HepG2 (cell line): ENCODE data around the gene ZWILCH. TPM values are rescaled to one million over a fixed set of nuclear protein-coding genes. Genes with fewer than 3 reads are reported as not detected.

Experiments used
- ATF7-NPFF ChIP-seq: sonication (generic); formaldehyde crosslinking; IDR thresholded peaks from 2 replicates; pipeline ENCODE4 v1.8.1; 2023; ENCODE audit warnings: mild to moderate bottlenecking, low read depth, missing genetic modification reagents, moderate library complexity
- GATA4 ChIP-seq: sonication (generic); IDR thresholded peaks from 2 replicates; pipeline ENCODE4 v1.6.1; 2016; ENCODE audit warnings: antibody characterized with exemption, low read depth, borderline replicate concordance
- HOXD1 ChIP-seq: sonication (generic); formaldehyde crosslinking; IDR thresholded peaks from 2 replicates; pipeline ENCODE4 v1.5.0; 2020; ENCODE audit warnings: missing genetic modification reagents
- MYC ChIP-seq: sonication (generic); formaldehyde crosslinking; IDR thresholded peaks from 2 replicates; pipeline ENCODE4 v1.9.0; 2021; ENCODE audit warnings: missing genetic modification reagents, borderline replicate concordance
- PBX3 ChIP-seq: sonication (generic); formaldehyde crosslinking; IDR thresholded peaks from 2 replicates; pipeline ENCODE4 v1.8.1; 2023; ENCODE audit warnings: missing genetic modification reagents, inconsistent platforms, borderline replicate concordance
- SRSF9 ChIP-seq: fragments of 200-400 bp; formaldehyde crosslinking; IDR thresholded peaks from 2 replicates; pipeline ENCODE4 v1.6.1; 2018; ENCODE audit warnings: borderline replicate concordance, mild to moderate bottlenecking, low read depth, low read length; ENCODE audit not compliant: insufficient read depth, poor library complexity, severe bottlenecking
- TEF ChIP-seq: sonication (generic); formaldehyde crosslinking; IDR thresholded peaks from 2 replicates; pipeline ENCODE4 v1.5.0; 2020; ENCODE audit warnings: missing genetic modification reagents
- TOPORS ChIP-seq: sonication (generic); formaldehyde crosslinking; IDR thresholded peaks from 2 replicates; pipeline ENCODE4 v1.8.0; 2023; ENCODE audit warnings: mild to moderate bottlenecking, missing genetic modification reagents
- ZNF256 ChIP-seq: sonication (generic); formaldehyde crosslinking; conservative IDR thresholded peaks from 2 replicates; pipeline ENCODE4 v1.4.0; 2020; ENCODE audit warnings: missing genetic modification reagents
- ZNF546 ChIP-seq: sonication (generic); formaldehyde crosslinking; conservative IDR thresholded peaks from 2 replicates; pipeline ENCODE4 v1.8.1; 2023; ENCODE audit warnings: mild to moderate bottlenecking, missing genetic modification reagents
- ZNF614 ChIP-seq: IDR thresholded peaks from 2 replicates; pipeline ENCODE4 v1.6.1; 2018; ENCODE audit warnings: missing biosample characterization, missing genetic modification reagents, inconsistent platforms, borderline replicate concordance
- polyA plus RNA-seq, 8 experiments: library from polyadenylated mRNA; depleted of rRNA in 3 of 8; stranded (reverse) in 7 of 8; unstranded in 1 of 8; fragments of >200 nt; fragmentation: Illumina TruSeq in 4 of 8; extraction: Trizol in 4 of 8; gene quantifications; 2 replicates each; pipeline versions ENCODE4 v1.2.1 to v1.2.3, GENCODE V29; 2011 to 2016; ENCODE audit warnings: low read depth in 4 of 8, missing spikeins in 1 of 8, mixed read lengths in 1 of 8; ENCODE audit not compliant: insufficient read depth in 1 of 8
- total RNA-seq, 5 experiments: library from RNA; depleted of rRNA; stranded (reverse); fragments of >200 nt; fragmentation: Illumina TruSeq; extraction: Trizol; gene quantifications; 2 replicates each; pipeline ENCODE4 v1.2.3, GENCODE V29; 2016; ENCODE audit warnings: low read depth in 1 of 5
- TF ChIP-seq, protein P1 (sequence below): sonication (generic); formaldehyde crosslinking; IDR thresholded peaks from 2 replicates; pipeline ENCODE4 v1.5.1; 2020; ENCODE audit warnings: missing genetic modification reagents, mild to moderate bottlenecking, borderline replicate concordance
- TF ChIP-seq, protein P2 (sequence below): fragments of 450-650 bp; IDR thresholded peaks from 2 replicates; pipeline ENCODE4 v1.6.1; 2016
- TF ChIP-seq, protein P3 (sequence below): sonication (generic); formaldehyde crosslinking; IDR thresholded peaks from 2 replicates; pipeline ENCODE4 v1.4.0; 2020; ENCODE audit warnings: mild to moderate bottlenecking, missing genetic modification reagents, borderline replicate concordance
- TF ChIP-seq, protein P4 (sequence below): sonication (generic); formaldehyde crosslinking; IDR thresholded peaks from 2 replicates; pipeline ENCODE4 v1.5.1; 2020; ENCODE audit warnings: missing genetic modification reagents, mild to moderate bottlenecking, borderline replicate concordance

ZWILCH gene
- total and polyA plus RNA-seq, 2 of the 13 experiments (the other 11 are each of a cell fraction or from before 2014, with no cell fraction given) = 9.5 to 27.8 TPM

DNA sequence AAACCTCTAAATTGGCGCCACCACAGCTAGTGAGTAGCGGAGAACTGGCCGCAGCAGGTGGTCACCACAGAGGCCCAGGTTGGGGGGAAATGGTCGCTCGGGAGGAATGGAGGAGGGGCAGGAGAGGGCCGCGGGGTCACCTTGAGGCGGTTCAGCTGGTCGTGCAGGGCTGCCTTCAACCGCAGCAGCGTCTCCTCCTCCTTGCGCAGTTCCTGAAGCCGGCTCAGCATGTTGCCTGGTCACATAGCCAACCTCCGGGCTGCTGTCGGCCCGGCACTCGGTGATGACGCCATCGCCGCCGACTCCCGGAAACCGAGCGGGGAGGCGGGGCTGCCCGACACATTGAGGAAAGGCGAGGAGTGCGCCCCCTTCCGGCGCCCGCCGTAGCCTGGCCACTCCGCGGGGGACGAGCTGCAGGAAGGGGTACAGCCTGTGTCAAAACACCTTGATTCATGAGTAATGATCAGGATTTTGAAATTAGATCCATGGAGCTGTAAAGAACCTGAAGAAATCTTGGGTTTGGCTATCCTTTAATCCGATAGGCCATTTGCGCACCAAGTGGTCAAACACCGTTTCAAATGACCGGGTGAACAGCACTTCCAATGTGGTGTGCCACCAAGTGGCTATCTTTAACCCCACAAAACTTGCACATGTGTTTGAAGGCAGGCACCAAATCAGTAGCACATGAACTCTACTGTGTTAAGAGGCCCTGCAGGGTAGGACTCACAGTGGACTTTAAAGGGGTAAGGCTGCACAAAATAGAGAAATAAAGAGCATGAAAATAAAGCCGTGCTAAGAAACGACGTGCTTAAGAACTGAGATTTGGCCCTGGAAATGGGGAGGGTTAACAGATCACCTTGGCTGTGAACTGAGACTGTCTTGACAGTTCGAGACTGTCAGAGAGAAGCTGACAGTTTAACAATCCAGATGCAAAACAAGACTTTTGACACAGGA lies 7.3 kb upstream of the ZWILCH start, which contains the start of gene SNAPC5 (continued):
- TF ChIP-seq, protein P1, sequence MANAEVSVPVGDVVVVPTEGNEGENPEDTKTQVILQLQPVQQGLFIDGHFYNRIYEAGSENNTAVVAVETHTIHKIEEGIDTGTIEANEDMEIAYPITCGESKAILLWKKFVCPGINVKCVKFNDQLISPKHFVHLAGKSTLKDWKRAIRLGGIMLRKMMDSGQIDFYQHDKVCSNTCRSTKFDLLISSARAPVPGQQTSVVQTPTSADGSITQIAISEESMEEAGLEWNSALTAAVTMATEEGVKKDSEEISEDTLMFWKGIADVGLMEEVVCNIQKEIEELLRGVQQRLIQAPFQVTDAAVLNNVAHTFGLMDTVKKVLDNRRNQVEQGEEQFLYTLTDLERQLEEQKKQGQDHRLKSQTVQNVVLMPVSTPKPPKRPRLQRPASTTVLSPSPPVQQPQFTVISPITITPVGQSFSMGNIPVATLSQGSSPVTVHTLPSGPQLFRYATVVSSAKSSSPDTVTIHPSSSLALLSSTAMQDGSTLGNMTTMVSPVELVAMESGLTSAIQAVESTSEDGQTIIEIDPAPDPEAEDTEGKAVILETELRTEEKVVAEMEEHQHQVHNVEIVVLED (CRISPR knock-in tag) = peak; percentile 67; the same call in 1 of the 2 replicates
- TF ChIP-seq, protein P2, sequence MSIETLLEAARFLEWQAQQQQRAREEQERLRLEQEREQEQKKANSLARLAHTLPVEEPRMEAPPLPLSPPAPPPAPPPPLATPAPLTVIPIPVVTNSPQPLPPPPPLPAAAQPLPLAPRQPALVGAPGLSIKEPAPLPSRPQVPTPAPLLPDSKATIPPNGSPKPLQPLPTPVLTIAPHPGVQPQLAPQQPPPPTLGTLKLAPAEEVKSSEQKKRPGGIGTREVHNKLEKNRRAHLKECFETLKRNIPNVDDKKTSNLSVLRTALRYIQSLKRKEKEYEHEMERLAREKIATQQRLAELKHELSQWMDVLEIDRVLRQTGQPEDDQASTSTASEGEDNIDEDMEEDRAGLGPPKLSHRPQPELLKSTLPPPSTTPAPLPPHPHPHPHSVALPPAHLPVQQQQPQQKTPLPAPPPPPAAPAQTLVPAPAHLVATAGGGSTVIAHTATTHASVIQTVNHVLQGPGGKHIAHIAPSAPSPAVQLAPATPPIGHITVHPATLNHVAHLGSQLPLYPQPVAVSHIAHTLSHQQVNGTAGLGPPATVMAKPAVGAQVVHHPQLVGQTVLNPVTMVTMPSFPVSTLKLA = no peak
- TF ChIP-seq, protein P3, sequence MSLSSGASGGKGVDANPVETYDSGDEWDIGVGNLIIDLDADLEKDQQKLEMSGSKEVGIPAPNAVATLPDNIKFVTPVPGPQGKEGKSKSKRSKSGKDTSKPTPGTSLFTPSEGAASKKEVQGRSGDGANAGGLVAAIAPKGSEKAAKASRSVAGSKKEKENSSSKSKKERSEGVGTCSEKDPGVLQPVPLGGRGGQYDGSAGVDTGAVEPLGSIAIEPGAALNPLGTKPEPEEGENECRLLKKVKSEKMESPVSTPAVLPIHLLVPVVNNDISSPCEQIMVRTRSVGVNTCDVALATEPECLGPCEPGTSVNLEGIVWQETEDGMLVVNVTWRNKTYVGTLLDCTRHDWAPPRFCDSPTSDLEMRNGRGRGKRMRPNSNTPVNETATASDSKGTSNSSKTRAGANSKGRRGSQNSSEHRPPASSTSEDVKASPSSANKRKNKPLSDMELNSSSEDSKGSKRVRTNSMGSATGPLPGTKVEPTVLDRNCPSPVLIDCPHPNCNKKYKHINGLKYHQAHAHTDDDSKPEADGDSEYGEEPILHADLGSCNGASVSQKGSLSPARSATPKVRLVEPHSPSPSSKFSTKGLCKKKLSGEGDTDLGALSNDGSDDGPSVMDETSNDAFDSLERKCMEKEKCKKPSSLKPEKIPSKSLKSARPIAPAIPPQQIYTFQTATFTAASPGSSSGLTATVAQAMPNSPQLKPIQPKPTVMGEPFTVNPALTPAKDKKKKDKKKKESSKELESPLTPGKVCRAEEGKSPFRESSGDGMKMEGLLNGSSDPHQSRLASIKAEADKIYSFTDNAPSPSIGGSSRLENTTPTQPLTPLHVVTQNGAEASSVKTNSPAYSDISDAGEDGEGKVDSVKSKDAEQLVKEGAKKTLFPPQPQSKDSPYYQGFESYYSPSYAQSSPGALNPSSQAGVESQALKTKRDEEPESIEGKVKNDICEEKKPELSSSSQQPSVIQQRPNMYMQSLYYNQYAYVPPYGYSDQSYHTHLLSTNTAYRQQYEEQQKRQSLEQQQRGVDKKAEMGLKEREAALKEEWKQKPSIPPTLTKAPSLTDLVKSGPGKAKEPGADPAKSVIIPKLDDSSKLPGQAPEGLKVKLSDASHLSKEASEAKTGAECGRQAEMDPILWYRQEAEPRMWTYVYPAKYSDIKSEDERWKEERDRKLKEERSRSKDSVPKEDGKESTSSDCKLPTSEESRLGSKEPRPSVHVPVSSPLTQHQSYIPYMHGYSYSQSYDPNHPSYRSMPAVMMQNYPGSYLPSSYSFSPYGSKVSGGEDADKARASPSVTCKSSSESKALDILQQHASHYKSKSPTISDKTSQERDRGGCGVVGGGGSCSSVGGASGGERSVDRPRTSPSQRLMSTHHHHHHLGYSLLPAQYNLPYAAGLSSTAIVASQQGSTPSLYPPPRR (CRISPR knock-in tag) = no peak
- no peak for TF ChIP-seq ZNF256 (CRISPR knock-in tag)
- peak; percentile 55 for TF ChIP-seq ZNF614
- peak; percentile 84; the same call in 1 of the 2 replicates for TF ChIP-seq MYC (CRISPR knock-in tag)
- peak; percentile 95 for TF ChIP-seq ATF7-NPFF (CRISPR knock-in tag)
- peak; percentile 42; the same call in 1 of the 2 replicates for TF ChIP-seq GATA4
- TF ChIP-seq PBX3 (CRISPR knock-in tag) = no peak
- peak; percentile 86; the same call in 1 of the 2 replicates for TF ChIP-seq ZNF546
- TF ChIP-seq HOXD1 (CRISPR knock-in tag) = no peak; the same call in 1 of the 2 replicates
- no peak for TF ChIP-seq SRSF9
- TF ChIP-seq TEF (CRISPR knock-in tag) = no peak
- TF ChIP-seq TOPORS (CRISPR knock-in tag) = 0 out of 2 replicates have a peak, but pooled peaks have one; percentile 83
- TF ChIP-seq, protein P4, sequence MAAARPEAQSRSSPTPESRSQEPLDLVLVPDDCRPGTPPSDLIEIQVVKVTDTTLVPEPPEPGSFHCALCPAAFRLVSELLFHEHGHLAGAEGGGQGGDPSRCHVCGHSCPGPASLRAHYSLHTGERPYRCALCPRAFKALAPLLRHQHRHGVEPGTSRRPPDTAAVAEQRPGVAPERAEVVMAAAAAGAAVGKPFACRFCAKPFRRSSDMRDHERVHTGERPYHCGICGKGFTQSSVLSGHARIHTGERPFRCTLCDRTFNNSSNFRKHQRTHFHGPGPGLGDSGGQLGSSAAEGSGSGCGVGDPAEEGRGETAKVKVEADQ (CRISPR knock-in tag) = no peak
